ENCODE measurements around the gene SC5D.

SC5D gene

GRCh38 chr11:121340032-121340580 lies 47.5 kb downstream of the SC5D start:
- Histone ChIP-seq H3K4me1 (ENCODE audit: control insufficient read depth in 1 of 2, insufficient read depth in 2 of 2, low read length in 2 of 2) (no peaks in the 10 kb centered on the region), H3K36me3 (ENCODE audit: control insufficient read depth in 1 of 2, insufficient read depth in 2 of 2, low read length in 2 of 2) (no peaks in the 10 kb centered on the region), H3K9ac (ENCODE audit: low read depth in 1 of 2, low read length in 2 of 2) (no peak overlapping the region), H3K27me3 (ENCODE audit: control insufficient read depth in 1 of 2, insufficient read depth in 2 of 2, low read length in 2 of 2) (no peaks in the 10 kb centered on the region), H3K27ac (ENCODE audit: low read depth, low read length) (no peak overlapping the region), H3K9me3 (ENCODE audit: control insufficient read depth in 1 of 2, low read length in 2 of 2) (no peaks in the 10 kb centered on the region), H3K4me3 (ENCODE audit: low read depth in 1 of 2, low read length in 2 of 2) (no peak overlapping the region)

DNA sequence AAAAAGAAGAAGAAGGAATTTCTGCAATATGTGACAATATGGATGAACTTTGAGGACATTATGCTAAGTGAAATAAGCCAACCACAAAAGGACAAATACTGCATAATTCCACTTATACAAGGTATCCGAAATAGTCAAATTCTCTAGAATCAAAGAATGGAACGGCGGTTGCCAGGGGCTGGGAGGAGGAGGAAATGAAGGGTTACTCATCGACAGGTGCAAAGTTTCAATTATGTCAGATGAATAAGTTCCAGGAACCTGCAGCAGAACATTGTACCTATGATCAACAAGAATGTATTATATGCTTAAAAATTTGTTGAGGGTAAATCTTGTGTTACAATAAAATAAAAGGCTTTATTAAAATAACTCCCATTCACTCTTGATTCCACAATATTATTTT lies 49.0 kb downstream of the SC5D start:
- H3K4me3 ChIP-seq (ENCODE audit: low read depth in 1 of 2, low read length in 2 of 2): no peak overlapping the region

GRCh38 chr11:121344824-121345223 lies 52.3 kb downstream of the SC5D start:
- Histone ChIP-seq H3K27ac (ENCODE audit: low read depth, low read length) (no peak overlapping the region), H3K4me1 (ENCODE audit: control insufficient read depth in 1 of 2, insufficient read depth in 2 of 2, low read length in 2 of 2) (peaks cover 0 to 12% of the 10 kb centered on the region in 2 donors), H3K27me3 (ENCODE audit: control insufficient read depth in 1 of 2, insufficient read depth in 2 of 2, low read length in 2 of 2) (no peaks in the 10 kb centered on the region), H3K36me3 (ENCODE audit: control insufficient read depth in 1 of 2, insufficient read depth in 2 of 2, low read length in 2 of 2) (no peaks in the 10 kb centered on the region), H3K4me3 (ENCODE audit: low read depth in 1 of 2, low read length in 2 of 2) (no peak overlapping the region), H3K9me3 (ENCODE audit: control insufficient read depth in 1 of 2, low read length in 2 of 2) (no peaks in the 10 kb centered on the region), H3K9ac (ENCODE audit: low read depth in 1 of 2, low read length in 2 of 2) (no peak overlapping the region)

More for the DNA sequence above, 49.0 kb downstream of the SC5D start:
- H3K4me1 ChIP-seq (ENCODE audit: control insufficient read depth in 1 of 2, insufficient read depth in 2 of 2, low read length in 2 of 2): no peaks in the 10 kb centered on the region
- no peaks in the 10 kb centered on the region for H3K9me3 ChIP-seq (ENCODE audit: control insufficient read depth in 1 of 2, low read length in 2 of 2)
- H3K27me3 ChIP-seq (ENCODE audit: control insufficient read depth in 1 of 2, insufficient read depth in 2 of 2, low read length in 2 of 2): no peaks in the 10 kb centered on the region
- H3K27ac ChIP-seq (ENCODE audit: low read depth, low read length): no peak overlapping the region
- H3K36me3 ChIP-seq (ENCODE audit: control insufficient read depth in 1 of 2, insufficient read depth in 2 of 2, low read length in 2 of 2): no peaks in the 10 kb centered on the region
- no peak overlapping the region for H3K9ac ChIP-seq (ENCODE audit: low read depth in 1 of 2, low read length in 2 of 2)

DNA sequence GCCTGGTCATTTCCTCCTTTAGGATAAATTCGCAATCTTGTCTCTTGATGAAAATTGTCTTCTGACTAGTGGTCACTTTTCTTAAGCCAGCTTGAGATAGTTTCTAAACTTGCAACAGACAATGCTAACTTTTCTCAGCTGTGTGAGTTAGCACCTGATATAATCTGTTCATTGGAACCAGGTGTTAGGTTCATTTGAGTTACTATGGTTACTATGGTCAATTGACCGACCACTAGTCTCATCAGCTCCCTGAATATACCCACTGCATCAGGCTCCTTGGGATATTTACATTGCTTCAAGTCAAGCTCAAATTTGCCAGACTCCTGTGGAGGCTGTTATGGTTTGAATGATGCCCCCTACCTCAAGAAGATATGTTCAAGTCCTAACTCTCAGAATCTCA lies 54.5 kb downstream of the SC5D start:
- Histone ChIP-seq H3K27me3 (ENCODE audit: control insufficient read depth in 1 of 2, insufficient read depth in 2 of 2, low read length in 2 of 2) (no peaks in the 10 kb centered on the region), H3K4me1 (ENCODE audit: control insufficient read depth in 1 of 2, insufficient read depth in 2 of 2, low read length in 2 of 2) (peaks cover 0 to 12% of the 10 kb centered on the region in 2 donors), H3K36me3 (ENCODE audit: control insufficient read depth in 1 of 2, insufficient read depth in 2 of 2, low read length in 2 of 2) (no peaks in the 10 kb centered on the region), H3K9me3 (ENCODE audit: control insufficient read depth in 1 of 2, low read length in 2 of 2) (no peaks in the 10 kb centered on the region), H3K4me3 (ENCODE audit: low read depth in 1 of 2, low read length in 2 of 2) (no peak overlapping the region), H3K27ac (ENCODE audit: low read depth, low read length) (no peak overlapping the region), H3K9ac (ENCODE audit: low read depth in 1 of 2, low read length in 2 of 2) (no peak overlapping the region)

DNA sequence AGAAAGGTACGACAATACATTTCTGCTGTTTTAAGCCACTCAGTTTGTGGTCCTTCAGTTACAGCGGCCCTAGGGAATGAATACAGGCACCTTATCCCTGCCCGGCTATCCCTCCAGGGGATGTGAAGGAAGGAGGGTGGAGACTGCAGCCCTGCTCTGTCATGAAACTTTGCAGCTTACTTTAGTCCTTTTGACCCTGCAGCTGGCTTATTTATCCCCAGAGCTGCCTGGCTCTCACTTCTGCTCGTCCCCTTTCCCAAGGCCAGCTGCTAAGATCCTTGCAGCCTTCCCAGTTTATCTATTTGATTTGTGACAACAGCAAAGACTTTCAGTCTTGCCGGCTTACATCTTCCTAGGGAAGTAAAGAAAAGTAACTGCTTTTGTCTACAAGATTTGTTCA lies 55.2 kb downstream of the SC5D start:
- H3K27ac ChIP-seq (ENCODE audit: low read depth, low read length): no peak overlapping the region
- no peaks in the 10 kb centered on the region for H3K9me3 ChIP-seq (ENCODE audit: control insufficient read depth in 1 of 2, low read length in 2 of 2)
- no peak overlapping the region for H3K4me3 ChIP-seq (ENCODE audit: low read depth in 1 of 2, low read length in 2 of 2)
- H3K9ac ChIP-seq (ENCODE audit: low read depth in 1 of 2, low read length in 2 of 2): no peak overlapping the region
- H3K4me1 ChIP-seq (ENCODE audit: control insufficient read depth in 1 of 2, insufficient read depth in 2 of 2, low read length in 2 of 2): peaks cover 0 to 12% of the 10 kb centered on the region in 2 donors
- H3K36me3 ChIP-seq (ENCODE audit: control insufficient read depth in 1 of 2, insufficient read depth in 2 of 2, low read length in 2 of 2): no peaks in the 10 kb centered on the region
- H3K27me3 ChIP-seq (ENCODE audit: control insufficient read depth in 1 of 2, insufficient read depth in 2 of 2, low read length in 2 of 2): no peaks in the 10 kb centered on the region

DNA sequence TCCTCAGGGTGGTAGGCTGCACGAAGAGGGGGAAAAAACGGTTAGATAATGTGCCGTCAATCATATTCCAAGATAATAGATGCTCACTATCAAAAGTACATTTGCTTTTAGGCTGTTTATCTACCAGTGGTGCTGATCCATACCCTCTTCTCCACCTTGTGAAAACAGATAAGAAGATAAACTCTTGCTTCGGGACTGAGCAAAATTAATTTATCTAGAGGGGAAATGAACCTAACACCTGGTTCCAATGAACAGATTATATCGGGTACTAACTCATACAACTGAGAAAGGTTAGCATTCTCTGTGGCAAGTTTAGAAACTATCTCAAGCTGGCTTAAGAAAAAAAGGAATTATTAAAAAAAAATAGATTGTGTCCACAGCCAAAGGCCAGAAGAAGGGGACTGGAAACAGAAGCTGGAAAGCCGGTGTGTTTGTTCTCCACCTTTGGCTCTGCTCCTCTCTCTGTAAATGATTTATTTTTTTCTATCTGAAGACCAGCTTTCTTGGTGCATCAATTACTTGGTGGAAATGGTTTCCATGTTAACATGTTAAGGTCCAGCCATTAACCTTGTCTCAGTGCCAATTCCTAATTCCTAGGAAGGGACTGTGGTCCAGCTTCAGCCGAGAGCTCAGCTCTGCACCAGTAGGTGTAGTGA lies 55.8 kb downstream of the SC5D start:
- Histone ChIP-seq H3K4me1 (ENCODE audit: control insufficient read depth in 1 of 2, insufficient read depth in 2 of 2, low read length in 2 of 2) (peaks cover 0 to 12% of the 10 kb centered on the region in 2 donors), H3K27ac (ENCODE audit: low read depth, low read length) (no peak overlapping the region), H3K9ac (ENCODE audit: low read depth in 1 of 2, low read length in 2 of 2) (no peak overlapping the region), H3K4me3 (ENCODE audit: low read depth in 1 of 2, low read length in 2 of 2) (no peak overlapping the region), H3K9me3 (ENCODE audit: control insufficient read depth in 1 of 2, low read length in 2 of 2) (no peaks in the 10 kb centered on the region), H3K36me3 (ENCODE audit: control insufficient read depth in 1 of 2, insufficient read depth in 2 of 2, low read length in 2 of 2) (no peaks in the 10 kb centered on the region), H3K27me3 (ENCODE audit: control insufficient read depth in 1 of 2, insufficient read depth in 2 of 2, low read length in 2 of 2) (no peaks in the 10 kb centered on the region)

DNA sequence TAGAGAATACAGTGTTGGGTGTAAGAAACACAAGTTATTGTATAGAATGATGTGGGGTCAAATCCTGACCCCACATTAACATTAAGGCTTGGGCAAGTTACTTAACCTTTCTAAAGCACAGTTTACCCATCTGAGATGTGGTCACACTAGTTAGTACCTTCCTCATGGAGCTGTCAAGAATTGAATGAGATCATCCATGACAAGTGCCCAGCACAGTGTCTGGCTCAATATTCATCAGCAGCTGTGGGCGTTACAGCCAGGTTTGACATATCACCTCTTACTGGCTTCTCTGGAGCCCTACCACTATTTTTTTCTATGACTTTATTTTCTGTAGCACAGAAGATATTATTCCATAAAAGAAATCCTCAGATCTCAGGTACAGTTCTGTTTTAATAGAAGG lies 57.2 kb downstream of the SC5D start:
- no peaks in the 10 kb centered on the region for H3K36me3 ChIP-seq (ENCODE audit: control insufficient read depth in 1 of 2, insufficient read depth in 2 of 2, low read length in 2 of 2)
- H3K4me1 ChIP-seq (ENCODE audit: control insufficient read depth in 1 of 2, insufficient read depth in 2 of 2, low read length in 2 of 2): peaks cover 0 to 12% of the 10 kb centered on the region in 2 donors
- H3K9me3 ChIP-seq (ENCODE audit: control insufficient read depth in 1 of 2, low read length in 2 of 2): no peaks in the 10 kb centered on the region
- no peak overlapping the region for H3K9ac ChIP-seq (ENCODE audit: low read depth in 1 of 2, low read length in 2 of 2)
- no peak overlapping the region for H3K27ac ChIP-seq (ENCODE audit: low read depth, low read length)
- no peaks in the 10 kb centered on the region for H3K27me3 ChIP-seq (ENCODE audit: control insufficient read depth in 1 of 2, insufficient read depth in 2 of 2, low read length in 2 of 2)
- no peak overlapping the region for H3K4me3 ChIP-seq (ENCODE audit: low read depth in 1 of 2, low read length in 2 of 2)

- no peak overlapping the region for H3K9ac ChIP-seq (ENCODE audit: low read depth in 1 of 2, low read length in 2 of 2)
- no peaks in the 10 kb centered on the region for H3K27me3 ChIP-seq (ENCODE audit: control insufficient read depth in 1 of 2, insufficient read depth in 2 of 2, low read length in 2 of 2)
- H3K36me3 ChIP-seq (ENCODE audit: control insufficient read depth in 1 of 2, insufficient read depth in 2 of 2, low read length in 2 of 2): no peaks in the 10 kb centered on the region
- no peak overlapping the region for H3K27ac ChIP-seq (ENCODE audit: low read depth, low read length)
- H3K4me3 ChIP-seq (ENCODE audit: low read depth in 1 of 2, low read length in 2 of 2): no peak overlapping the region
- no peaks in the 10 kb centered on the region for H3K9me3 ChIP-seq (ENCODE audit: control insufficient read depth in 1 of 2, low read length in 2 of 2)
- peaks cover 0 to 12% of the 10 kb centered on the region in 2 donors for H3K4me1 ChIP-seq (ENCODE audit: control insufficient read depth in 1 of 2, insufficient read depth in 2 of 2, low read length in 2 of 2)
Measured at GRCh38 chr11:121350314-121351082, 57.9 kb downstream of the SC5D start.

GRCh38 chr11:121351083-121351630 lies 58.6 kb downstream of the SC5D start:
- H3K27ac ChIP-seq (ENCODE audit: low read depth, low read length): no peak overlapping the region
- no peak overlapping the region for H3K9ac ChIP-seq (ENCODE audit: low read depth in 1 of 2, low read length in 2 of 2)
- H3K36me3 ChIP-seq (ENCODE audit: control insufficient read depth in 1 of 2, insufficient read depth in 2 of 2, low read length in 2 of 2): no peaks in the 10 kb centered on the region

GRCh38 chr11:121352251-121352891 lies 59.8 kb downstream of the SC5D start:
- Histone ChIP-seq H3K27me3 (ENCODE audit: control insufficient read depth in 1 of 2, insufficient read depth in 2 of 2, low read length in 2 of 2) (no peaks in the 10 kb centered on the region), H3K9me3 (ENCODE audit: control insufficient read depth in 1 of 2, low read length in 2 of 2) (no peaks in the 10 kb centered on the region), H3K4me1 (ENCODE audit: control insufficient read depth in 1 of 2, insufficient read depth in 2 of 2, low read length in 2 of 2) (peaks cover 0 to 12% of the 10 kb centered on the region in 2 donors), H3K27ac (ENCODE audit: low read depth, low read length) (no peak overlapping the region), H3K9ac (ENCODE audit: low read depth in 1 of 2, low read length in 2 of 2) (no peak overlapping the region), H3K36me3 (ENCODE audit: control insufficient read depth in 1 of 2, insufficient read depth in 2 of 2, low read length in 2 of 2) (no peaks in the 10 kb centered on the region), H3K4me3 (ENCODE audit: low read depth in 1 of 2, low read length in 2 of 2) (no peak overlapping the region)

More at GRCh38 chr11:121351083-121351630, 58.6 kb downstream of the SC5D start:
- Histone ChIP-seq H3K4me3 (ENCODE audit: low read depth in 1 of 2, low read length in 2 of 2) (no peak overlapping the region), H3K27me3 (ENCODE audit: control insufficient read depth in 1 of 2, insufficient read depth in 2 of 2, low read length in 2 of 2) (no peaks in the 10 kb centered on the region), H3K4me1 (ENCODE audit: control insufficient read depth in 1 of 2, insufficient read depth in 2 of 2, low read length in 2 of 2) (peaks cover 0 to 12% of the 10 kb centered on the region in 2 donors), H3K9me3 (ENCODE audit: control insufficient read depth in 1 of 2, low read length in 2 of 2) (no peaks in the 10 kb centered on the region)
